Astrocyte (in vitro differentiated cells and primary cell): ENCODE data around the gene HSD17B8. TPM values are rescaled to one million over a fixed set of nuclear protein-coding genes. Genes with fewer than 3 reads are reported as not detected.

ENCODE experiments used
- DNase-seq: peaks from one replicate; pipeline ENCODE4 v3.0.0-alpha.2; 2010; ENCODE audit warnings: low read depth
- FAIRE-seq: peaks from 2 replicates; lab custom pipeline; 2011; peaks lifted over from hg19 to GRCh38; lab: Jason Lieb, UNC
- H2AFZ ChIP-seq: 2 replicates; pipeline ENCODE4 v1.6.0; 2012; ENCODE audit warnings: low read depth, low read length, inconsistent platforms
- H3K27ac ChIP-seq: 2 replicates; pipeline ENCODE4 v1.5.1; 2011; ENCODE audit warnings: low read depth, low read length, inconsistent platforms
- H3K27me3 ChIP-seq: 2 replicates; pipeline ENCODE4 v1.6.0; 2011; ENCODE audit warnings: low read length, inconsistent platforms; ENCODE audit not compliant: insufficient read depth
- H3K36me3 ChIP-seq: 2 replicates; pipeline ENCODE4 v1.5.1; 2011; ENCODE audit warnings: low read length, inconsistent platforms; ENCODE audit not compliant: insufficient read depth
- H3K4me1 ChIP-seq: 2 replicates; pipeline ENCODE4 v1.5.1; 2011; ENCODE audit warnings: low read length, inconsistent platforms; ENCODE audit not compliant: insufficient read depth
- H3K4me2 ChIP-seq: 2 replicates; pipeline ENCODE4 v1.6.0; 2012; ENCODE audit warnings: low read length, inconsistent platforms
- H3K4me3 ChIP-seq: 2 replicates; pipeline ENCODE4 v1.5.1; 2011; ENCODE audit warnings: low read depth, mild to moderate bottlenecking, low read length, inconsistent platforms; ENCODE audit not compliant: insufficient read depth
- H3K79me2 ChIP-seq: 2 replicates; pipeline ENCODE4 v1.6.0; 2012; ENCODE audit warnings: mild to moderate bottlenecking, low read length, inconsistent platforms; ENCODE audit not compliant: insufficient read depth
- H3K9ac ChIP-seq: 2 replicates; pipeline ENCODE4 v1.6.0; 2012; ENCODE audit warnings: mild to moderate bottlenecking, low read length, inconsistent platforms
- H3K9me3 ChIP-seq: 2 replicates; pipeline ENCODE4 v1.5.1; 2012; ENCODE audit warnings: low read depth, mild to moderate bottlenecking, low read length, inconsistent platforms; ENCODE audit not compliant: insufficient read depth
- H4K20me1 ChIP-seq: 2 replicates; pipeline ENCODE4 v1.6.0; 2012; ENCODE audit warnings: low read length, inconsistent platforms; ENCODE audit not compliant: insufficient read depth
- H3K27ac Mint-ChIP-seq: one replicate; pipeline ENCODE4 v1.8.0; 2021; ENCODE audit warnings: mild to moderate bottlenecking, mixed read lengths; ENCODE audit not compliant: unreplicated experiment
- H3K27me3 Mint-ChIP-seq: one replicate; pipeline ENCODE4 v1.8.0; 2021; ENCODE audit warnings: low read depth, mixed read lengths; ENCODE audit not compliant: unreplicated experiment
- H3K36me3 Mint-ChIP-seq: one replicate; pipeline ENCODE4 v1.8.0; 2021; ENCODE audit warnings: low read depth, mixed read lengths; ENCODE audit not compliant: unreplicated experiment
- H3K4me1 Mint-ChIP-seq: one replicate; pipeline ENCODE4 v1.8.0; 2021; ENCODE audit warnings: low read depth, mixed read lengths; ENCODE audit not compliant: unreplicated experiment
- H3K4me3 Mint-ChIP-seq: one replicate; pipeline ENCODE4 v1.8.0; 2021; ENCODE audit warnings: mild to moderate bottlenecking, moderate library complexity, mixed read lengths; ENCODE audit not compliant: unreplicated experiment
- H3K9me3 Mint-ChIP-seq: one replicate; pipeline ENCODE4 v1.8.0; 2021; ENCODE audit warnings: mild to moderate bottlenecking, mixed read lengths; ENCODE audit not compliant: unreplicated experiment
- EZH2 ChIP-seq: IDR thresholded peaks from 2 replicates; pipeline ENCODE4 v1.6.1; 2012; ENCODE audit warnings: mild to moderate bottlenecking, low read length, inconsistent platforms; ENCODE audit not compliant: insufficient read depth
- total RNA-seq: library from RNA; stranded (reverse); gene quantifications from 2 replicates; pipeline ENCODE4 v1.2.1, GENCODE V29; 2021
- TF ChIP-seq, protein P1 (sequence below): IDR thresholded peaks from 2 replicates; pipeline ENCODE4 v1.5.1; 2011; ENCODE audit warnings: low read depth, mild to moderate bottlenecking, inconsistent platforms, low read length, moderate library complexity; ENCODE audit not compliant: insufficient read depth

HSD17B8 gene
- total RNA-seq, 1 donor from 2014 or later: 2.1 TPM

DNA sequence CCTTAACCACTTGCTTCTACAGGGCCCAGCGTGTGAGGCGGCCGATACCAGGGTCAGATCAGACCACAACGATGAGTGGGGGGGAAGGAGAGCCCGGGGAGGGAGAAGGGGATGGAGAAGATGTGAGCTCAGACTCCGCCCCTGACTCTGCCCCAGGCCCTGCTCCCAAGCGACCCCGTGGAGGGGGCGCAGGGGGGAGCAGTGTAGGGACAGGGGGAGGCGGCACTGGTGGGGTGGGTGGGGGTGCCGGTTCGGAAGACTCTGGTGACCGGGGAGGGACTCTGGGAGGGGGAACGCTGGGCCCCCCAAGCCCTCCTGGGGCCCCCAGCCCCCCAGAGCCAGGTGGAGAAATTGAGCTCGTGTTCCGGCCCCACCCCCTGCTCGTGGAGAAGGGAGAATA lies 6.7 kb downstream of the HSD17B8 start:
- Histone ChIP-seq H3K27ac (no peak overlapping the region), H3K9me3 (no peaks in the 10 kb centered on the region), H3K36me3 (peaks cover 13% of the 10 kb centered on the region), H3K79me2 (peaks cover 26% of the 10 kb centered on the region), H3K4me1 (peaks cover 23% of the 10 kb centered on the region), H4K20me1 (peaks cover 13% of the 10 kb centered on the region), H3K4me3 (no peak overlapping the region), H3K9ac (no peak overlapping the region), H3K27me3 (no peaks in the 10 kb centered on the region), H3K4me2 (no peak overlapping the region), H2AFZ (no peak overlapping the region)
- no peak for DNase-seq
- no peak for TF ChIP-seq EZH2
- TF ChIP-seq, protein P1, sequence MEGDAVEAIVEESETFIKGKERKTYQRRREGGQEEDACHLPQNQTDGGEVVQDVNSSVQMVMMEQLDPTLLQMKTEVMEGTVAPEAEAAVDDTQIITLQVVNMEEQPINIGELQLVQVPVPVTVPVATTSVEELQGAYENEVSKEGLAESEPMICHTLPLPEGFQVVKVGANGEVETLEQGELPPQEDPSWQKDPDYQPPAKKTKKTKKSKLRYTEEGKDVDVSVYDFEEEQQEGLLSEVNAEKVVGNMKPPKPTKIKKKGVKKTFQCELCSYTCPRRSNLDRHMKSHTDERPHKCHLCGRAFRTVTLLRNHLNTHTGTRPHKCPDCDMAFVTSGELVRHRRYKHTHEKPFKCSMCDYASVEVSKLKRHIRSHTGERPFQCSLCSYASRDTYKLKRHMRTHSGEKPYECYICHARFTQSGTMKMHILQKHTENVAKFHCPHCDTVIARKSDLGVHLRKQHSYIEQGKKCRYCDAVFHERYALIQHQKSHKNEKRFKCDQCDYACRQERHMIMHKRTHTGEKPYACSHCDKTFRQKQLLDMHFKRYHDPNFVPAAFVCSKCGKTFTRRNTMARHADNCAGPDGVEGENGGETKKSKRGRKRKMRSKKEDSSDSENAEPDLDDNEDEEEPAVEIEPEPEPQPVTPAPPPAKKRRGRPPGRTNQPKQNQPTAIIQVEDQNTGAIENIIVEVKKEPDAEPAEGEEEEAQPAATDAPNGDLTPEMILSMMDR: no peak
- no peak overlapping the region for H3K4me3 Mint-ChIP-seq
- no peak for FAIRE-seq
- peaks cover 15% of the 10 kb centered on the region for H3K36me3 Mint-ChIP-seq
- no peak overlapping the region for H3K27ac Mint-ChIP-seq
- H3K4me1 Mint-ChIP-seq: peaks cover 14% of the 10 kb centered on the region
- peaks cover 2% of the 10 kb centered on the region for H3K9me3 Mint-ChIP-seq
- peaks cover 19% of the 10 kb centered on the region for H3K27me3 Mint-ChIP-seq

- TF ChIP-seq EZH2: no peak
- TF ChIP-seq, protein P1: no peak
- H2AFZ ChIP-seq: no peak overlapping the region
- H3K4me3 ChIP-seq: no peak overlapping the region
- H3K27me3 ChIP-seq: no peaks in the 10 kb centered on the region
- H4K20me1 ChIP-seq: peaks cover 13% of the 10 kb centered on the region
- no peaks in the 10 kb centered on the region for H3K9me3 ChIP-seq
- H3K36me3 ChIP-seq: peaks cover 13% of the 10 kb centered on the region
- H3K27ac ChIP-seq: no peak overlapping the region
- Mint-ChIP-seq H3K4me3 (peak overlapping the region; percentile 27), H3K27ac (no peak overlapping the region), H3K9me3 (no peaks in the 10 kb centered on the region), H3K4me1 (peaks cover 8% of the 10 kb centered on the region), H3K36me3 (peaks cover 15% of the 10 kb centered on the region), H3K27me3 (peaks cover 25% of the 10 kb centered on the region)
- no peak for FAIRE-seq
- H3K4me2 ChIP-seq: no peak overlapping the region
- H3K79me2 ChIP-seq: peaks cover 26% of the 10 kb centered on the region
- no peak overlapping the region for H3K9ac ChIP-seq
- H3K4me1 ChIP-seq: peaks cover 16% of the 10 kb centered on the region
- no peak for DNase-seq
Measured at GRCh38 chr6:33211666-33212422, 7.4 kb downstream of the HSD17B8 start.

DNA sequence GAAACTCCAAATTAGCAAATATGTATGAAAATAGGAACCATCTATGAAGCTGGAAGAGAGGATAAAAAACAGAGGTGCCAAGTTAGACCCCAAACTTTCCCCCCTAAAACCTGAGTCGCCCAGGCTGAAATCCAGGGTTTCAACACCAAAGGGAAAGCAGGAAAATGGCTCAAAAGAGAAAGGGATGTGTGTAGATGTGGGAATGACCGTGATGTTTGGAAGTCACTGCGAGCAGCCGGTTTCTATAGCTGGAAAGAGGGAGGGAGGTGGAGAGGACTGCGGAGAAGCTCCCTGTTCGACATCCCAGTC lies 8.4 kb downstream of the HSD17B8 start:
- peak overlapping the region; percentile 60 for H3K4me3 ChIP-seq
- H4K20me1 ChIP-seq: peaks cover 13% of the 10 kb centered on the region
- DNase-seq (no peak), FAIRE-seq (no peak)
- peak overlapping the region; percentile 90 for H3K4me2 ChIP-seq
- H3K27ac Mint-ChIP-seq: peak overlapping the region; percentile 85
- no peaks in the 10 kb centered on the region for H3K27me3 ChIP-seq
- peak overlapping the region; percentile 60 for H3K9ac ChIP-seq
- peak overlapping the region; percentile 85 for H3K4me3 Mint-ChIP-seq
- H2AFZ ChIP-seq: peak overlapping the region; percentile 85
- H3K9me3 Mint-ChIP-seq: no peaks in the 10 kb centered on the region
- peaks cover 15% of the 10 kb centered on the region for H3K36me3 Mint-ChIP-seq
- H3K79me2 ChIP-seq: peaks cover 21% of the 10 kb centered on the region
- peaks cover 28% of the 10 kb centered on the region for H3K27me3 Mint-ChIP-seq
- H3K4me1 Mint-ChIP-seq: peaks cover 6% of the 10 kb centered on the region
- peaks cover 13% of the 10 kb centered on the region for H3K36me3 ChIP-seq
- TF ChIP-seq EZH2: no peak
- TF ChIP-seq, protein P1: no peak
- no peaks in the 10 kb centered on the region for H3K9me3 ChIP-seq
- H3K27ac ChIP-seq: no peak overlapping the region
- H3K4me1 ChIP-seq: peaks cover 9% of the 10 kb centered on the region
